Fibroblast of lung (primary cell): ENCODE data around the gene RALY. TPM values are rescaled to one million over a fixed set of nuclear protein-coding genes. Genes with fewer than 3 reads are reported as not detected.
A peak's percentile ranks its signal among the peaks of the same experiment; 100 is the strongest.

ENCODE experiments used
- DNase-seq, 2 donors: peaks; one replicate each; pipeline versions ENCODE4 v3.0.0 to v3.0.0-alpha.2; 2010; ENCODE audit warnings: low read depth in 2 of 2
- H2AFZ ChIP-seq: 2 replicates; pipeline ENCODE4 v1.5.1; 2012; ENCODE audit warnings: low read length, control low read depth, inconsistent platforms
- H3K27ac ChIP-seq: 2 replicates; pipeline ENCODE4 v1.5.1; 2011; ENCODE audit warnings: low read length, control low read depth; ENCODE audit not compliant: insufficient read depth
- H3K27me3 ChIP-seq: 2 replicates; pipeline ENCODE4 v1.5.1; 2011; ENCODE audit warnings: mild to moderate bottlenecking, low read length; ENCODE audit not compliant: control insufficient read depth, insufficient read depth
- H3K36me3 ChIP-seq: 2 replicates; pipeline ENCODE4 v1.5.1; 2011; ENCODE audit warnings: low read length; ENCODE audit not compliant: control insufficient read depth, insufficient read depth
- H3K4me1 ChIP-seq: 2 replicates; pipeline ENCODE4 v1.5.1; 2011; ENCODE audit warnings: low read length; ENCODE audit not compliant: control insufficient read depth, insufficient read depth; ENCODE audit errors: extremely low read depth
- H3K4me2 ChIP-seq: 2 replicates; pipeline ENCODE4 v1.5.1; 2011; ENCODE audit warnings: low read length, control low read depth; ENCODE audit not compliant: insufficient read depth; ENCODE audit errors: extremely low read depth
- H3K4me3 ChIP-seq, 4 experiments: fragments of 200-600 bp in 1 of 4; sonication (generic) in 1 of 4; replicated peaks in 1 of 4; 2 replicates each; pipeline ENCODE4 v1.5.1; 2011 to 2016; ENCODE audit warnings: low read length in 4 of 4, low read depth in 3 of 4, mild to moderate bottlenecking in 3 of 4, control low read depth in 2 of 4, inconsistent platforms in 1 of 4, mixed read lengths in 1 of 4; ENCODE audit not compliant: insufficient read depth in 1 of 4; ENCODE audit errors: control extremely low read depth in 1 of 4
- H3K79me2 ChIP-seq: 2 replicates; pipeline ENCODE4 v1.5.1; 2012; ENCODE audit warnings: mild to moderate bottlenecking, low read length, inconsistent platforms; ENCODE audit not compliant: control insufficient read depth, insufficient read depth
- H3K9ac ChIP-seq: 2 replicates; pipeline ENCODE4 v1.5.1; 2011; ENCODE audit warnings: mild to moderate bottlenecking, low read length, control low read depth; ENCODE audit not compliant: insufficient read depth
- H3K9me3 ChIP-seq: 2 replicates; pipeline ENCODE4 v1.5.1; 2012; ENCODE audit warnings: low read depth, low read length; ENCODE audit not compliant: control insufficient read depth, insufficient read depth
- H4K20me1 ChIP-seq: 2 replicates; pipeline ENCODE4 v1.5.1; 2011; ENCODE audit warnings: low read length; ENCODE audit not compliant: control insufficient read depth, insufficient read depth; ENCODE audit errors: extremely low read depth
- CTCF ChIP-seq, 2 donors: IDR thresholded peaks in 1 of 2; conservative IDR thresholded peaks in 1 of 2; 1 replicate in 1 of 2; 2 replicates in 1 of 2; pipeline ENCODE4 v1.5.1; 2011 to 2012; ENCODE audit warnings: low read length in 2 of 2, control low read depth in 1 of 2, inconsistent platforms in 1 of 2, low read depth in 1 of 2, mild to moderate bottlenecking in 1 of 2
- EZH2 ChIP-seq: IDR thresholded peaks from 2 replicates; pipeline ENCODE4 v1.5.1; 2012; ENCODE audit warnings: low read length, control low read depth, mild to moderate bottlenecking; ENCODE audit errors: missing control alignments
- polyA plus RNA-seq, 2 donors: library from polyadenylated mRNA; depleted of rRNA in 1 of 2; stranded (reverse) in 1 of 2; unstranded in 1 of 2; fragments of >200 nt; gene quantifications; 2 replicates each; pipeline ENCODE4 v1.2.1, GENCODE V29; 2011 to 2012; ENCODE audit warnings: missing spikeins in 1 of 2
- total RNA-seq: library from RNA; depleted of rRNA; stranded (reverse); fragments of >200 nt; gene quantifications from 2 replicates; pipeline ENCODE4 v1.2.1, GENCODE V29; 2014

Gene RALY
- total and polyA plus RNA-seq, 2 donors (not counting 1 experiment from before 2014, with no cell fraction given), result 54.5 to 57.1 TPM

DNA sequence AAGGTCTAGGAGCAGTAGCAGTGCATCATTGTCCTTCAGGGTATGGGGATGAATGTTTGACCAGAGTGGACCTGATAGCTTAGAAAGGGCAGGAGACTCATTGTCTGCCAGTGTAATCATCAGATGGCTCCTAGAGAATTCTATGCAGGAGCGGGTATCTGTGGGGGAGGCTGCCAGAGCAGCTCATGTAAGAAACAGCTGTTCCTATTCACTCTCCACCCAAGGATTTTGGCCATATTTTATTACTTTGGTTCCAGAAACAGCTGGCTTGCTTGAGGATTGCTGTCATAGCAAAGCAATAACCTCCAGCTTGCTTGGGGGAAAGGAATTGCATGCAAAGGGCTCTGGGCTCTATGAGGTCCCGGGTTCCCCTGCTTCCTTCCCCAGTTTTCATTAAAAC lies 44.1 kb downstream of the RALY start:
- H3K79me2 ChIP-seq, result peaks cover 25% of the 10 kb centered on the region
- H2AFZ ChIP-seq, result no peak overlapping the region
- no peak overlapping the region for H3K4me3 ChIP-seq
- peaks cover 7% of the 10 kb centered on the region for H3K4me1 ChIP-seq
- no peaks in the 10 kb centered on the region for H4K20me1 ChIP-seq
- peak in 1 of 2 donors; percentile 92 for DNase-seq
- no peak overlapping the region for H3K9ac ChIP-seq
- H3K36me3 ChIP-seq, result no peaks in the 10 kb centered on the region
- no peak overlapping the region for H3K27ac ChIP-seq
- H3K4me2 ChIP-seq, result no peak overlapping the region
- H3K9me3 ChIP-seq, result no peaks in the 10 kb centered on the region
- TF ChIP-seq EZH2 (no peak), CTCF (conservative IDR thresholded peaks at IDR 0.05 in 1 of 2, IDR thresholded peaks at IDR 0.05 in 1 of 2; ENCODE audit: low read depth in 1 of 2, low read length in 2 of 2) (no peak)
- H3K27me3 ChIP-seq, result no peaks in the 10 kb centered on the region

- TF ChIP-seq CTCF (conservative IDR thresholded peaks at IDR 0.05 in 1 of 2, IDR thresholded peaks at IDR 0.05 in 1 of 2; ENCODE audit: low read depth in 1 of 2, low read length in 2 of 2), result no peak
- no peak for TF ChIP-seq EZH2
- no peaks in the 10 kb centered on the region for H4K20me1 ChIP-seq
These were observed 46.7 kb downstream of the RALY start for GRCh38 chr20:34040300-34040995.

GRCh38 chr20:34041226-34041625 lies 47.5 kb downstream of the RALY start:
- peaks cover 7% of the 10 kb centered on the region for H3K4me1 ChIP-seq

More at GRCh38 chr20:34040300-34040995, 46.7 kb downstream of the RALY start:
- Histone ChIP-seq H3K9me3 (no peaks in the 10 kb centered on the region), H3K27ac (no peak overlapping the region), H3K4me3 (no peak overlapping the region), H3K4me1 (peaks cover 7% of the 10 kb centered on the region), H3K79me2 (peaks cover 40% of the 10 kb centered on the region), H2AFZ (no peak overlapping the region), H3K9ac (no peak overlapping the region), H3K4me2 (no peak overlapping the region), H3K36me3 (no peaks in the 10 kb centered on the region), H3K27me3 (no peaks in the 10 kb centered on the region)
- DNase-seq, result no peak

More at GRCh38 chr20:34041226-34041625, 47.5 kb downstream of the RALY start:
- no peaks in the 10 kb centered on the region for H3K27me3 ChIP-seq
- no peaks in the 10 kb centered on the region for H3K9me3 ChIP-seq
- H4K20me1 ChIP-seq, result no peaks in the 10 kb centered on the region
- TF ChIP-seq EZH2, result no peak
- no peak for TF ChIP-seq CTCF (conservative IDR thresholded peaks at IDR 0.05 in 1 of 2, IDR thresholded peaks at IDR 0.05 in 1 of 2; ENCODE audit: low read depth in 1 of 2, low read length in 2 of 2)
- no peak overlapping the region for H3K9ac ChIP-seq
- H3K4me2 ChIP-seq, result no peak overlapping the region
- H3K36me3 ChIP-seq, result no peaks in the 10 kb centered on the region
- no peak overlapping the region for H2AFZ ChIP-seq
- no peak for DNase-seq
- H3K4me3 ChIP-seq, result no peak overlapping the region
- no peak overlapping the region for H3K27ac ChIP-seq
- peaks cover 42% of the 10 kb centered on the region for H3K79me2 ChIP-seq
